GM23248 (cell line): Measurements from ENCODE around the gene SECISBP2L. TPM values are rescaled to one million over a fixed set of nuclear protein-coding genes. Genes with fewer than 3 reads are reported as not detected.

Experiments
- DNase-seq: peaks from one replicate; pipeline ENCODE4 v3.0.0-alpha.2; 2015
- H2AFZ ChIP-seq: fragments of 200-600 bp; sonication (generic); 2 replicates; pipeline ENCODE4 v1.6.1; 2016; ENCODE audit warnings: antibody characterized with exemption
- H3F3A ChIP-seq: fragments of 200-600 bp; sonication (generic); 2 replicates; pipeline ENCODE4 v1.6.1; 2016; ENCODE audit warnings: mild to moderate bottlenecking, antibody characterized with exemption, mixed run types; ENCODE audit not compliant: insufficient read depth
- H3K27ac ChIP-seq: fragments of 200-600 bp; sonication (generic); 2 replicates; pipeline ENCODE4 v1.5.1; 2016; ENCODE audit warnings: mild to moderate bottlenecking
- H3K27me3 ChIP-seq: fragments of 200-600 bp; sonication (generic); replicated peaks from 2 replicates; pipeline ENCODE4 v1.6.1; 2016; ENCODE audit warnings: mild to moderate bottlenecking; ENCODE audit not compliant: insufficient read depth
- H3K36me3 ChIP-seq: fragments of 200-600 bp; sonication (generic); 2 replicates; pipeline ENCODE4 v1.6.1; 2016; ENCODE audit warnings: low read depth, mild to moderate bottlenecking
- H3K4me1 ChIP-seq: fragments of 200-600 bp; sonication (generic); 2 replicates; pipeline ENCODE4 v1.6.1; 2016; ENCODE audit warnings: mild to moderate bottlenecking; ENCODE audit not compliant: insufficient read depth
- H3K4me2 ChIP-seq: fragments of 200-600 bp; sonication (generic); one replicate; pipeline ENCODE4 v1.6.1; 2016; ENCODE audit warnings: mild to moderate bottlenecking; ENCODE audit not compliant: unreplicated experiment
- H3K4me3 ChIP-seq: fragments of 200-600 bp; sonication (generic); 2 replicates; pipeline ENCODE4 v1.5.1; 2016; ENCODE audit warnings: mild to moderate bottlenecking
- H3K79me2 ChIP-seq: fragments of 200-600 bp; sonication (generic); 2 replicates; pipeline ENCODE4 v1.6.1; 2016; ENCODE audit warnings: mild to moderate bottlenecking; ENCODE audit not compliant: insufficient read depth
- H3K9ac ChIP-seq: fragments of 200-600 bp; sonication (generic); 2 replicates; pipeline ENCODE4 v1.6.1; 2016; ENCODE audit warnings: mild to moderate bottlenecking
- H3K9me2 ChIP-seq: fragments of 200-600 bp; sonication (generic); 2 replicates; pipeline ENCODE4 v1.6.1; 2016; ENCODE audit warnings: mixed run types, mild to moderate bottlenecking, moderate library complexity; ENCODE audit not compliant: insufficient read depth
- H3K9me3 ChIP-seq: fragments of 200-600 bp; sonication (generic); one replicate; pipeline ENCODE4 v1.6.1; 2017; ENCODE audit warnings: low read depth
- H4K20me1 ChIP-seq: fragments of 200-600 bp; sonication (generic); 2 replicates; pipeline ENCODE4 v1.6.0; 2016; ENCODE audit not compliant: insufficient read depth
- EZH2 ChIP-seq: fragments of 200-600 bp; sonication (generic); IDR thresholded peaks from 2 replicates; pipeline ENCODE4 v1.6.1; 2018; ENCODE audit warnings: antibody characterized with exemption, mild to moderate bottlenecking; ENCODE audit not compliant: insufficient read depth, poor library complexity, severe bottlenecking
- EZH2phosphoT487 ChIP-seq: fragments of 200-600 bp; sonication (generic); IDR thresholded peaks from 2 replicates; pipeline ENCODE4 v1.6.1; 2018; ENCODE audit warnings: antibody characterized with exemption, moderate library complexity, mild to moderate bottlenecking, low read depth; ENCODE audit not compliant: insufficient read depth
- WGBS, 2 experiments: methylation state at CpG; one replicate each; pipeline ENCODE4 v1.1.6; 2015 to 2017; ENCODE audit warnings: low lambda C conversion rate in 2 of 2, low coverage in 1 of 2; ENCODE audit errors: missing lambda C conversion rate in 2 of 2; 5-methylcytosine and 5-hydroxymethylcytosine counted together
- in situ Hi-C: fragments of 300-500 bp; cut with MboI; formaldehyde crosslinking; loops from 2 replicates; pipeline ENCODE4 v1.15.0; 2020
- polyA plus RNA-seq: library from polyadenylated mRNA; unstranded; fragments of >200 nt; fragmentation: Nextera tagmentation; extraction: Ambion mirVana; gene quantifications from 2 replicates; pipeline ENCODE4 v1.2.1, GENCODE V29; 2016
- total RNA-seq: library from RNA; depleted of rRNA; stranded (reverse); fragments of >200 nt; shearing (Covaris generic); gene quantifications from 2 replicates; pipeline ENCODE4 v1.2.3, GENCODE V29; 2014

SECISBP2L gene
- total and polyA plus RNA-seq, 2 experiments from 2014 or later, result 26.8 to 29.8 TPM

DNA sequence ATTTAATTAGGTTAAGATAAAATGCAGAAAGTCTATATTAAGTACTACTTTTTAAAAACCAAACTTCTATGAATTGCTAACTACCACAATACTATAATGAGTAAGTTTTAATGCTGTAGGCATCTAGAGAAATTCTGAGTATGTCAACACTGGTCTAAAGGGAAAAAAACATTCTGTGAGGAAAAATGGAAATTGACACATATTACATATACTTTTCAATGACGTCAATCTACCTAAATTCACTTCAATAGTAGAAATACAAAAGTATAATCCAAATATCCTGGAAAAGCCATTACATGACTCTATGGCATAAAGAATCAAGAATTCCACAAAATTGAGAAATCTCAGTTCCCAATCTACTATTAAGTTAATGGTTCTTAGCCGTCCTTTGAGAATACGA, 2.2 kb downstream of the SECISBP2L start:
- no peaks in the 10 kb centered on the region for H3K9me3 ChIP-seq
- H3K9me2 ChIP-seq, result no peaks in the 10 kb centered on the region
- peak overlapping the region; percentile 98 for H3K4me2 ChIP-seq
- H3K27me3 ChIP-seq, result no peaks in the 10 kb centered on the region
- in situ Hi-C loops, result no loop called here
- H2AFZ ChIP-seq, result no peak overlapping the region
- TF ChIP-seq EZH2 (no peak), EZH2phosphoT487 (no peak)
- peak overlapping the region; percentile 100 for H3K4me3 ChIP-seq
- H3K9ac ChIP-seq, result peak overlapping the region; percentile 88
- peak; percentile 16 for DNase-seq
- 0 out of 2 replicates have a peak overlapping the region, but pooled peaks have one; percentile 58 for H3K27ac ChIP-seq
- H3K4me1 ChIP-seq, result peaks cover 26% of the 10 kb centered on the region
- peaks cover 8% of the 10 kb centered on the region for H3F3A ChIP-seq
- H4K20me1 ChIP-seq, result no peaks in the 10 kb centered on the region
- H3K79me2 ChIP-seq, result peaks cover 73% of the 10 kb centered on the region
- H3K36me3 ChIP-seq, result no peaks in the 10 kb centered on the region
- WGBS, 2 experiments, result 61 to 73% methylated on average over 3 of the region's 3 CpGs

DNA sequence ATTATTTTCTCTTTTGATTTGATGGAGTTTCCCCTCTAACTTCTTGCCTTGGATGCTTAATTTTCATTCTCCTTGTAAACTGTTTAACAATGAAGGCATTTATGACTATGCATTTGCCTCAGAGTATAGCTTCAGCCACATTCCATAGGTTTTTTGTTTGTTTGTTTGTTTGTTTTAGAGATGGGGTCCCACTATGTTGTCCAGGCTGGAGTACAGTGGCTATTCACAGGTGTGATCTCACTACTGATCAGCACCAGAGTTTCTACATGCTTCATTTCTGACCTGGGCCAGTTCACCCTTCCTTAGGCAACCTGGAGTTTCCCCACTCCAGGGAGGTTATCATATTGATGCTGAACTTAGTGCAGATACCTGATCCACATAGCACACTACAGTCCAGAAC, 4.1 kb downstream of the SECISBP2L start:
- Histone ChIP-seq H2AFZ (no peak overlapping the region), H3K9ac (no peak overlapping the region; the same call in 1 of the 2 replicates), H3K4me1 (peaks cover 43% of the 10 kb centered on the region), H3K4me2 (no peak overlapping the region), H3K9me3 (no peaks in the 10 kb centered on the region), H3K27me3 (no peaks in the 10 kb centered on the region), H3K27ac (peak overlapping the region; percentile 20; the same call in 1 of the 2 replicates), H3K4me3 (peak overlapping the region; percentile 11), H3K36me3 (no peaks in the 10 kb centered on the region), H4K20me1 (no peaks in the 10 kb centered on the region), H3F3A (peaks cover 18% of the 10 kb centered on the region), H3K9me2 (no peaks in the 10 kb centered on the region), H3K79me2 (peaks cover 92% of the 10 kb centered on the region)
- TF ChIP-seq EZH2, result no peak
- TF ChIP-seq EZH2phosphoT487, result no peak
- no peak for DNase-seq
- in situ Hi-C loops, result no loop called here

DNA sequence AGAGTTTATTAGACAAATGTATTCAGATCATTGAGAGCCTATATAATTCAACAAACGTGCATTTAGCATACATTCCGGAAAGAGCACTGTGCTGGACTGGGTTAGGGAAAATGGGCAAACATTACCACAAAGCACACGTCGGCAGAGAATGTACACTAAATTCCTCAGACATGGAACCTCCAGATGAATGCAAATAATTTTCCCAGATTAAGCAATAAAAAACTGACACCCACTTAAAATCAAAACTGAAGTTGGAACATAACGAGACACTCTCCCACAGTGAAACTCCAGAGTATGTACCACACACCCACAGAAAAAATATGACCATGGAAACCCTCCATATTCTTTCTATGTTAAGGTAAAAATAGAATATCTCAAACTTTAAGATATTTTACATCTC, 4.8 kb downstream of the SECISBP2L start:
- TF ChIP-seq EZH2, result no peak
- no peak for TF ChIP-seq EZH2phosphoT487
- in situ Hi-C loops, result no loop called here
- peak; percentile 25 for DNase-seq
- Histone ChIP-seq H3K4me1 (peaks cover 51% of the 10 kb centered on the region), H4K20me1 (no peaks in the 10 kb centered on the region), H3K4me2 (peak overlapping the region; percentile 72), H3K9me3 (no peaks in the 10 kb centered on the region), H3K9ac (peak overlapping the region; percentile 8; the same call in 1 of the 2 replicates), H3K27ac (peak overlapping the region; percentile 20), H3K79me2 (peaks cover 99% of the 10 kb centered on the region), H2AFZ (0 out of 2 replicates have a peak overlapping the region, but pooled peaks have one; percentile 11), H3K9me2 (no peaks in the 10 kb centered on the region), H3K4me3 (peak overlapping the region; percentile 11), H3K36me3 (no peaks in the 10 kb centered on the region), H3F3A (peaks cover 22% of the 10 kb centered on the region), H3K27me3 (no peaks in the 10 kb centered on the region)
- WGBS, 2 experiments, result 36 to 37% methylated on average over 5 of the region's 5 CpGs

DNA sequence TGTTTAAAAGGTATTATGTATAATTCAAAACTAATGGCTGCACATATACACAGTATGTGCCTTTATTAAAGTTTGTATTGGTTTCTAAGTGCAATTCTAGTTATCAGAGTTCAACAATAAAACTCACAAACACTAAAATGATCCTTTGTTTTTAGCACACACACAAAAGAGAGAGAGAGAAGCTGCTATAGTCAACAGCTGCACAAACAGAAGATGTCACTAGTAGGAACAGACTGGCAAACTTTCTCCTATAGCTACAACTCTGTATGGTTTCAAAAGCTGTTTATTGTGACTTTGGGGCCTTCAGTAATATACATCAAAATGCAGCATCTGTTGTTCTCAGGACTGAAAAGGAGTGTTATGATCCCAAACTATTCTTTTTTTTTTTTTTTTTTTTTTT, 6.1 kb downstream of the SECISBP2L start:
- Histone ChIP-seq H3F3A (peaks cover 16% of the 10 kb centered on the region), H3K9ac (no peak overlapping the region), H3K27ac (no peak overlapping the region), H4K20me1 (no peaks in the 10 kb centered on the region; the same call in 1 of the 2 replicates), H2AFZ (no peak overlapping the region), H3K4me2 (no peak overlapping the region), H3K36me3 (peaks cover 9% of the 10 kb centered on the region; the same call in 1 of the 2 replicates), H3K27me3 (no peaks in the 10 kb centered on the region), H3K79me2 (peaks cover 100% of the 10 kb centered on the region), H3K4me1 (peaks cover 57% of the 10 kb centered on the region), H3K9me3 (no peaks in the 10 kb centered on the region), H3K4me3 (no peak overlapping the region), H3K9me2 (no peaks in the 10 kb centered on the region)
- in situ Hi-C loops, result no loop called here
- no peak for TF ChIP-seq EZH2phosphoT487
- TF ChIP-seq EZH2, result no peak
- no peak for DNase-seq

DNA sequence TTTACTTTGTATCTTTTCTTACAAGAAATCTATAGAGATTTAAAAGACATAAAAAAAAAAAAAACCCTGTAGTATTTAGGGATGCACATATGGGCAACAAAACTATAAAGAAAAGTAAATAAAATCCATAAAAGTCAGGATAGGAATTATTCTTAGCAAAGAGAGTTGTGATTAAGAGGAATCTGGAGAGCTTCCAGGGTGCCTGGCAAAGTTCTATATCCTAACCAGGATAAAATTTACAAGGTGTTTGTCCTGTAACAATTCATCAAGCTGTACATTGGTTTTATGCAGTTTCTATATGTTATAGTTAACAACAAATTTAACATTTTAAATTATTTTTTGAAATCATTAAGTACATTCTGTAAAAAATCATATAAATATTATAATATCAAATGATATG, 7.9 kb downstream of the SECISBP2L start:
- H3K4me2 ChIP-seq, result peak overlapping the region; percentile 41
- H3K9me3 ChIP-seq, result no peaks in the 10 kb centered on the region
- no peaks in the 10 kb centered on the region for H3K27me3 ChIP-seq
- H2AFZ ChIP-seq, result no peak overlapping the region
- H4K20me1 ChIP-seq, result no peaks in the 10 kb centered on the region; the same call in 1 of the 2 replicates
- DNase-seq, result peak; percentile 67
- peak overlapping the region; percentile 25 for H3K27ac ChIP-seq
- H3K36me3 ChIP-seq, result peaks cover 19% of the 10 kb centered on the region
- H3K79me2 ChIP-seq, result peaks cover 100% of the 10 kb centered on the region
- H3K4me1 ChIP-seq, result peaks cover 43% of the 10 kb centered on the region
- peaks cover 14% of the 10 kb centered on the region; the same call in 1 of the 2 replicates for H3F3A ChIP-seq
- in situ Hi-C loops, result no loop called here
- H3K9me2 ChIP-seq, result no peaks in the 10 kb centered on the region
- H3K9ac ChIP-seq, result no peak overlapping the region
- TF ChIP-seq EZH2phosphoT487 (no peak), EZH2 (no peak)
- H3K4me3 ChIP-seq, result no peak overlapping the region
